Ramos (cell line): ENCODE results near the gene RBBP4.
"Not testable (repeated sequence)": the region's sequence is repeated elsewhere in the genome, so short reads cannot be mapped to it uniquely, and the experiment has no call there.

Experiments used
- in situ Hi-C: fragments of 300-500 bp; cut with MboI; formaldehyde crosslinking; loops from one replicate; pipeline ENCODE4 v1.14.3; 2022; ENCODE audit warnings: low sequenced_read_pairs; ENCODE audit not compliant: unreplicated experiment

RBBP4 gene

DNA sequence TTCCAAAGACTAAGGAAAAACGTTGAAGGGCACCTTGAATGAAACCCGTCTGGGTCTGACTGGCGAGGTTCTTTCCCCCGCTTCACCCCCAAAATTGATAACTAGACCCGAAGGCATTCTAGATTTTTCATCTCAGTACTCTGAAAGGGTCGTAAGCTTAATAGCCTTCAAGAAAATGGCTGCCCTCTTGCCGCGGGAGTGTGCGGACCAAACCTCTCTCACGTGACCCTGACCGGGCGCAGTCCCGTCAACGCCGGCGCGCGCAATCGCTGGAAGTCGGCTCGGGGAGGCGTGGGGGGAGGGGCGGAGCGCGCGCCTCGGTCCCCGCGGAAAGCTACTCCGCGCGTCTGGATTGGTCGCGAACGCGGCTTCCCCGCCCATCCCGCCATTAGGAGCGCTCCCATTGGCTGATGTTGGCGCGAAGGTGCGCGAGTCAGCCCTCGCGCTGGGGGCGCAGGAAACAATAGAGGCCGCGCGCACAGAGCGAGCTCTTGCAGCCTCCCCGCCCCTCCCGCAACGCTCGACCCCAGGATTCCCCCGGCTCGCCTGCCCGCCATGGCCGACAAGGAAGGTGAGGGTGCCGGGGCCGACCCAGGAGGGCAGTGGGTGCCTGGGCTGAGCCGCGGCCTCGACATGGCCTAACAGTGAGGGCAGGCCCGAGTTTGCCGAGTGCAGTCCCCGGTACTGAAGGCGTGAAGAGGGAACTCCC, at the start of gene RBBP4:
RBBP4 (plus strand) TSS at position 457 of the 709 bp plus-strand sequence; CDS start at position 556, 99 bp downstream.
- in situ Hi-C loops, result no loop called here

DNA sequence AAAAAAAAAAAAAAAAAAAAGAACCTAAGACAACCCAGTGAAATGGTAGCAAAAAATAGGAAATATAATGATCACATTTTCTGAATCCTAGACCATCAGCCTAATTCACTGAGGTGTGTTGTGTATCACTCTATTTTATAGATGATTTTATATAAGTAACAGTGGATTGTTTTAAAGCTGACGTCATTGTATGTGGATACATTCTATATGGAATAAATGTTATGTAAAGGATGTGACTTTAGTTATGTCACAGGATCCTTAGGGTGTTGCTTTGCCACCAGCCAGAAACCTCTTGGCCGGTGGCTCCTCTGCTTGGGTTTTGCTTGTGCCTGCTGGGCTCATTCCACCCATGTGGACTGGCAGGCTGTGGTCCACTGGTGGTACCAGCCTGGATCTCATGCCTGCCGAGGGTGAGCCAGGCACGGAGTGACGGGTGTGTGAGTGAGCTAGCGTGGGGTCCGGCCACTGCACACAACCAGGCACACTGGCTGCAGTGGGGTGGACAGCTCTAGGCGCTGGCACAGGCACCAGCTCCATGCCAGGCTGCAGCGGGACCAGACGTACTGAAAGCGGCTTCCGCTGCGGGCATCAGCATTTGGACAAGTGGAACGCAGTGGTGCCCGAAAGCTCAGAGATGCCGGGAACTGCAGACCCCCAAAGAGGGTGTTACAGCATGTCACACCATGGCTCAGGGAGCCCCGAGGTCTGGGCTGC, 45.1 kb upstream of the RBBP4 start:
- in situ Hi-C loops, result no loop called here

- in situ Hi-C loops, result no loop called here
These were observed 44.2 kb upstream of the RBBP4 start for GRCh38 chr1:32606565-32607371.

- in situ Hi-C loops, result no loop called here
These were observed 41.8 kb upstream of the RBBP4 start for GRCh38 chr1:32609180-32609579.

DNA sequence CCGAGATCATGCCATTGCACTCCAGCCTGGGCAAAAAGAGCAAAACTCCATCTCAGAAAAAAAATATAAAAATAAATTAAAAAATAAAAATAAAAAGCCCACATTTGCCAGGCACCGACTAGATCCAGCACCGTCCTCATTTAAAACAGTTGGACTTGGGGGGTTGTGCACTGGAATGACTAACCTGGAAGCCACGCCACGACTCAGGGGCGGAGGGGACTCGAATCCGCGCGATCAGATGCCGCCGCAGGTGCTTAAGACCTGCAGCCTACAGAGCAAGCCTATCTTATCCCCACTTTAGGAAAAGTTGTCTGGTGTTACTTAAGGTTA, 39.2 kb upstream of the RBBP4 start:
- in situ Hi-C loops, result no loop called here

- in situ Hi-C loops, result no loop called here
These were observed 38.7 kb upstream of the RBBP4 start for GRCh38 chr1:32612189-32612881.

- in situ Hi-C loops, result no loop called here
These were observed 37.5 kb upstream of the RBBP4 start for GRCh38 chr1:32613472-32613871.

DNA sequence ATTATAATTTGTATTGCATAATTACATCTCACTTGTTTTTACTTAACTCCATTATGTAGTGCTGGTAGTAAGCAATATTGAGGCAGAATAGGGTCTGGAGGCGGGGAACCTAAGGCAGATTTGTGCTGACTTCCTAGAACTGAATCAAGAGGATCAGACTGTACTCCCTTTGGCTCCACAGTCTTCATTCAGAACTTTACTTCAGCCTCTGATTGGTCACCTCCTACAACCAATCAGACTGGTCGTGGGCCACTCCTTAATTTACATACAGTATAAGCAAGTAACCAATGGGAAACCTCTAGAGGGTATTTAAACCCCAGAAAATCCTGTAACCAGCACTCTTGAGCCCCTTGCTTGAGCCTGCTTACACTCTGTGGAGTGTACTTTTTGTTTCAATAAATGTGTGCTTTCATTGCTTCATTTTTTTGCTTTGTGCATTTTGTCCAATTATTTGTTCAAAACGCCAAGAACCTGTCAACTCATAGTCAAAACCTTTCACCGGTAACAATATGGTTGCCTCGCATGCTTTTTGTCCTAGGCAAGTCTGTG, 32.3 kb upstream of the RBBP4 start:
- in situ Hi-C loops, result no loop called here

GRCh38 chr1:32619701-32620485, 31.1 kb upstream of the RBBP4 start:
- in situ Hi-C loops, result no loop called here

GRCh38 chr1:32622205-32622604, 28.8 kb upstream of the RBBP4 start:
- in situ Hi-C loops, result no loop called here

GRCh38 chr1:32622806-32623681, 28.0 kb upstream of the RBBP4 start:
- in situ Hi-C loops, result no loop called here

- in situ Hi-C loops, result no loop called here
These were observed 27.2 kb upstream of the RBBP4 start for GRCh38 chr1:32623775-32624174.

DNA sequence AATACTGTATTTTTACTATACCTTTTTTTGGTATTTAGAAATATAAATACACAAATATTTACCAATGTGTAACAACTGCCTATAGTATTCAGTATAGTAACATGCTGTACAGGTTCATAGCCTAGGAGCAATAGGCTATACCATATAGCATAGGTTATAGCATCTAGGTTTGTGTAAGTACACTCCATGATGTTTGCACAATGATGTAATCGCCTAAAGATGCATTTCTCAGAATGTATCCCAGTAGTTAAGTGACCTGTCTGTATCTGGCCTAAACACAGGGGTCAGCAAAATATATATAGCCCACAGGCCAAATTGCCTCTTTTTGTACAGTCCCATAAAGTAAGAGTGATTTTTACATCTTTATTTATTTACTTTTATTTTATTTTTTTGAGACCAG, 24.8 kb upstream of the RBBP4 start:
- in situ Hi-C loops, result no loop called here

- in situ Hi-C loops, result no loop called here
These were observed 23.3 kb upstream of the RBBP4 start for GRCh38 chr1:32627596-32628162.

- in situ Hi-C loops, result not testable (repeated sequence)
These were observed 20.8 kb upstream of the RBBP4 start for GRCh38 chr1:32630173-32630572.

- in situ Hi-C loops, result no loop called here
These were observed 18.2 kb upstream of the RBBP4 start for GRCh38 chr1:32632829-32633228.

DNA sequence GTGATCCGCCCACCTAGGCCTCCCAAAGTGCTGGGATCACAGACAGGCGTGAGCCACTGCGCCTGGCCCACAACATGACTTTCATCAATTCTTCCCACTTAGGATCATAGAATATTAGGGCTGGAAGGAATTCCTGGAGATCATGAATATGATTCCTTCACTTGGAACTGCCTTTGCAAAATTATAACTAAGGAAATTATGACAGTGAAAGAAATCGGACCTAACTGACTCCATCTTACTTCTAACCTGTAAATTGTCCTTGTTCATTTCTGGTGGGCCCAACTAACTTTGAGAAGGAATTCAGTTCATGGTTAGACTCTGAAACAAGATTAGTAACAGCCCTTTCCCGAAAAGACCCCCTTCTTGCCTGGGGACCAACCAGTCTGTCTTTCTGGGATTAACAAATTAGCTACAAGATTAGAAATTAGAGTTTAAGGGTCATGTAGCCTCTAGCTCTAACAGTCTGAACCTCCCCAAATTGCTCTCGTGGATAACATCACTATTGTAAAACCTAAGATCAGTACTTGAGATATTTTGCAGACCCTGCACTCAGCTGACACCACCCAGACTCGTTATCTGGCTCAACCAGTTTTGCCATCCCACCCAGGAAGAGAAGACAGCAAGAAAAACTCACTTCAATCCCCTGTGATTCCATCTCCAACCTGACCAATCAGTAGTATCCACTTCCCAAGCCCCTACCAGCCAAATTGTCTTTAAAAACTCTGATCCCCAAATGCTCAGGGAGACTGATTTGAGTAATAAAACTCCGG, 15.3 kb upstream of the RBBP4 start:
- in situ Hi-C loops, result no loop called here
